ENCODE measurements around the gene TCP1. TPM values are rescaled to one million over a fixed set of nuclear protein-coding genes. Genes with fewer than 3 reads are reported as not detected.
A peak's percentile ranks its signal among the peaks of the same experiment; 100 is the strongest.

The TCP1 gene
- total and polyA plus RNA-seq, 2 of the 13 experiments (the other 11 are each of a cell fraction or from before 2014, with no cell fraction given) = 116 to 553 TPM

- TF ChIP-seq PHF5A (CRISPR knock-in tag; IDR thresholded peaks at IDR 0.05; ENCODE audit: low read depth, unreplicated experiment) (peak; percentile 87), ZNF20 (CRISPR knock-in tag; IDR thresholded peaks at IDR 0.05) (peak; percentile 91; the same call in 1 of the 2 replicates), ARNT (IDR thresholded peaks at IDR 0.05) (no peak), MTF1 (CRISPR knock-in tag; IDR thresholded peaks at IDR 0.05) (0 out of 2 replicates have a peak, but pooled peaks have one; percentile 24), FOXO4 (CRISPR knock-in tag; conservative IDR thresholded peaks at IDR 0.05) (no peak), AKAP8 (CRISPR knock-in tag; IDR thresholded peaks at IDR 0.05) (peak; percentile 76; the same call in 1 of the 2 replicates), MZF1 (CRISPR knock-in tag; IDR thresholded peaks at IDR 0.05; ENCODE audit: borderline replicate concordance) (no peak), GTF3A (CRISPR knock-in tag; conservative IDR thresholded peaks at IDR 0.05) (peak; percentile 31; the same call in 1 of the 2 replicates), POGZ (CRISPR knock-in tag; IDR thresholded peaks at IDR 0.05) (peak; percentile 96), PRPF4 (IDR thresholded peaks at IDR 0.05; ENCODE audit: low read depth, low read length, poor library complexity, severe bottlenecking) (no peak), TFDP1 (CRISPR knock-in tag; IDR thresholded peaks at IDR 0.05; ENCODE audit: borderline replicate concordance) (no peak), HCFC1 (IDR thresholded peaks at IDR 0.05; ENCODE audit: low read depth, low read length) (no peak; the same call in 1 of the 2 replicates), NKX3-1 (CRISPR knock-in tag; IDR thresholded peaks at IDR 0.05) (peak; percentile 50; the same call in 1 of the 2 replicates), ZNF292 (CRISPR knock-in tag; IDR thresholded peaks at IDR 0.05; ENCODE audit: borderline replicate concordance, low read depth) (peak; percentile 95), FOXM1 (CRISPR knock-in tag; IDR thresholded peaks at IDR 0.05) (peak; percentile 63), ZNF510 (CRISPR knock-in tag; IDR thresholded peaks at IDR 0.05; ENCODE audit: low read depth) (peak; percentile 95; the same call in 1 of the 2 replicates), RFX5 (IDR thresholded peaks at IDR 0.05; ENCODE audit: low read depth, low read length) (peak; percentile 87), MTERF4 (CRISPR knock-in tag; IDR thresholded peaks at IDR 0.05) (no peak; the same call in 1 of the 2 replicates), ZBTB26 (CRISPR knock-in tag; IDR thresholded peaks at IDR 0.05; ENCODE audit: borderline replicate concordance) (peak; percentile 64), ZHX1 (CRISPR knock-in tag; IDR thresholded peaks at IDR 0.05; ENCODE audit: low read depth) (no peak), TOPORS (CRISPR knock-in tag; IDR thresholded peaks at IDR 0.05) (peak; percentile 97)
Measured at GRCh38 chr6:159761873-159762680, 27.3 kb downstream of the TCP1 start, which contains the start of gene ACAT2 (continued).

Data from HepG2 (cell line).